Activated T-cell treated with anti-CD3 and anti-CD28 coated beads, Interleukin-2, amount 50 U/mL, for 48 hours (primary cell): ENCODE measurements around the gene NKG7.

ENCODE experiments used
- DNase-seq, 2 experiments: peaks; one replicate each; pipeline ENCODE4 v3.0.0-alpha.2; 2020

NKG7 gene

DNA sequence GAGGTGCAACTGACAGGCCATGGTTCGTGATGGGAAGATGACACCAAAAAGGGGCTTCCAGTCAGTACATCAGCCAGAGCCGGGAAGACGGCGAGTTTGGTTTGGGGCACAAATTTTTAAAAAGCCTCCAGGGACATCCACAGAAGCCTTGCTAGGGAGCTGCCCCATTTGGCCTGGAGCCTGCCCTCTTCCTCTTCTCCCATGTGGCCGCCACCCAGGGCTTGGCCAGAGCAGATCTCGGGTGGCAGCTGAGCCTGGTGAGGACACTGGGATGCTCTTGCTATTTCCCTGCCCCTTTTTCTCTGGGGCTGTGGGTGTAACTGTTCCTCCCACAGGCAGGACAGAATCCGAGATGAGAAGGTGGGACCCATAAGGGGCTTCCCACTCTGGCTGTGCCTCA is 14.5 kb downstream of the NKG7 start:
- DNase-seq: no peak

DNA sequence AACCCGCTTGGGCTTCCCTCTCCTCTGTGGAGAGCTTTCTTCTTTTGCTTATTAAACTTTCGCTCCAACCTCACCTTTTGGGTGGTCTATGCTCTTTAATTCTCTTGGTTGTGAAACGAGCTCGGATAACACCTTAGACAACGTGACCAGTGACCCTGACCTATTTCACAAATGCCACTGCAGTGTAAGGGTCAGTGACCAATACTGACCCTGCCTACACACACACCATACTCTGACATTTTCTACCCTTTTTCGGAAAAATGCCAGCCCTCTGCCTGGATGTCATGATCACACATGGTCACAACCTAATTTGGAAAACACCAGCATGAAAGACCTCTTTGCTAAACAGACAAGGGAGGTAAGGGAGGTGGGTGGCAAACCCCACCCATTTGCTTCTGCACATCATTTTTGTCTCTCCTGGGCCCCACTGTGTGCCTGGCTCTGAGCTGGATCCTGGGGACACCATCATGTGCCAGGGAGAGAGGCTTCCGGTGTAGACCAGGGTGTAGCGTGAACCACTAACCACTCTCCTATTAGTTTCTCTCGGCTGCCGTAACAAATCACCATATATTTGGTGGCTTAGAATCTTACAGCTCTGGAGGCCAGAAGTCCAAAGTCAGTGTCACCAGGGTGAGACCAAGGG is 16.2 kb downstream of the NKG7 start:
- no peak for DNase-seq

- DNase-seq: peak; percentile 48 to 50
These were observed 17.7 kb downstream of the NKG7 start for GRCh38 chr19:51354742-51355148.

DNA sequence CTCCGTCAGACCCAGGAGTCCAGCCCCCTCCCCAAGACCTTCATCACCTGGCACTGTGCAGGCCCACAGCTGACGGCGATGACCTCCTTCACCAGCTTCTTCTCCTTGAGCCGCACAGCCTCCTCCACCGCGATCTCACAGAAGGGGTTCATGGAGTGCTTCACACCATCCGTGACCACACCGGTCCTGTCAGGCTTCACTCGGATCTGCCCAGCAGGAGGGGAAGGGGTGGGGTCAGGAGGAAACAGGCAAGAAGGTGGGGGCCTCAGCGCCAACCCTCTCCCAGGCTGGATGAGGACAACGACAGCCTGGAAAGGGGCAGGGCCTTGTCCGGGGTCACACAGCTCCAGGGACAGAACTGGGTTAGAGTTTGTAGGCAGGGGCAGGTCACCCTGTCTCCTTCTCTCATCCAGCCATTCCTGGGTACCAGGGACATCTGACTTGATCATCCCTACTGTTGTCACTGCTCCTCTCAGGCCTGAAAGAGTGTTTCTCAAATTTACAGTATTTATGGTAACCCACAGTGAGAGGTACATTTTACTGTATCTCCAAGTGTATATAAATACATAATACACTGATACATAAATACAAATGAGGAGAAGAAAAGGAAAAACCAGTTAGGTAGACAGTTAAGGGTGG is 18.2 kb downstream of the NKG7 start:
- no peak for DNase-seq

GRCh38 chr19:51352783-51353360 is 19.6 kb downstream of the NKG7 start:
- no peak for DNase-seq

GRCh38 chr19:51351266-51351990 is 21.0 kb downstream of the NKG7 start:
- DNase-seq: no peak

GRCh38 chr19:51347209-51347928 is 25.1 kb downstream of the NKG7 start:
- no peak for DNase-seq

DNA sequence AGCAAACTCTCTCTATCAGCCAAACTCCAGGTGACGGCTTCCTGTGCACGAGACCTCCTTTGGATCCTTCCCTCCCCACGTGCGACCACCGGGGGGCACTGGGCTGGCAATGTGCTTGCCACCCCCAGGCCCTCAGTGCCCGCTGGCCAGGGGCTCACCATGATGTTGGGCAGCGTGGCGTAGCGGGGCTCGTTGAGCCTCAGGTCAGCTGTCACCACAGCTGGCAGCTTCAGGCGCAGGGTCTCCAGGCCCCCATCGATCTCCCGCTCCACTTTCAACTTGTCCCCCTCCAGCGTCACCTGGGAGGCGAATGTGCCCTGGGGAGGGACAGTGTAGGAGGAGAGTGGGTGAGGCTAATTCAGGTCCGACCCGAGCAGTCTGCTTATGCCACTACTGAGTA is 25.7 kb downstream of the NKG7 start:
- DNase-seq: no peak

DNA sequence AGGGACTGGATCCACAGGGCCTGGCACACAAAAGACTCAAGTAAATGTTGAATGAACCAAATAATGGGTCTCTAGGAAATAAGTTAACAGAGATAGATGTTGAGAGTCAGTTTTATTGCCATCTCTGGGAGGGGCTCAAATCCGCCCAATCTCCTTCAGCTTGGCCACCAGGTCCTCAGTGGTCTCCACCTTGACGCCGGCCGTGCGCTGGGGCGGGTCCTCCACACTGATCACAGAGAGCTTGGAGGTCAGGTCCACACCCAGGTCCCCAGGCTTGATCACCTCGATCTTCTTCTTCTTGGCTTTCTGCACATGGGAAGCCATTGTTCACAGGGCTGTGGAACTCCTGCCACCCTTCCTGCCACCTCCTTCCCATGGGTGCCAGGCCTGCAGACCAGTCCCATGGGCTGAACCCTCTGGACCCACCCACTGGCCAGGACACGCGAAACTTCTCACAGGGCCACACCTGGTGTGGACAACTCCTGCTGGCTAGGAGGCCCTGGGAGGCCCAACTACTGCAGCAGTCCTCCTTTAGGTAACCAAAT is 27.3 kb downstream of the NKG7 start:
- no peak for DNase-seq

DNA sequence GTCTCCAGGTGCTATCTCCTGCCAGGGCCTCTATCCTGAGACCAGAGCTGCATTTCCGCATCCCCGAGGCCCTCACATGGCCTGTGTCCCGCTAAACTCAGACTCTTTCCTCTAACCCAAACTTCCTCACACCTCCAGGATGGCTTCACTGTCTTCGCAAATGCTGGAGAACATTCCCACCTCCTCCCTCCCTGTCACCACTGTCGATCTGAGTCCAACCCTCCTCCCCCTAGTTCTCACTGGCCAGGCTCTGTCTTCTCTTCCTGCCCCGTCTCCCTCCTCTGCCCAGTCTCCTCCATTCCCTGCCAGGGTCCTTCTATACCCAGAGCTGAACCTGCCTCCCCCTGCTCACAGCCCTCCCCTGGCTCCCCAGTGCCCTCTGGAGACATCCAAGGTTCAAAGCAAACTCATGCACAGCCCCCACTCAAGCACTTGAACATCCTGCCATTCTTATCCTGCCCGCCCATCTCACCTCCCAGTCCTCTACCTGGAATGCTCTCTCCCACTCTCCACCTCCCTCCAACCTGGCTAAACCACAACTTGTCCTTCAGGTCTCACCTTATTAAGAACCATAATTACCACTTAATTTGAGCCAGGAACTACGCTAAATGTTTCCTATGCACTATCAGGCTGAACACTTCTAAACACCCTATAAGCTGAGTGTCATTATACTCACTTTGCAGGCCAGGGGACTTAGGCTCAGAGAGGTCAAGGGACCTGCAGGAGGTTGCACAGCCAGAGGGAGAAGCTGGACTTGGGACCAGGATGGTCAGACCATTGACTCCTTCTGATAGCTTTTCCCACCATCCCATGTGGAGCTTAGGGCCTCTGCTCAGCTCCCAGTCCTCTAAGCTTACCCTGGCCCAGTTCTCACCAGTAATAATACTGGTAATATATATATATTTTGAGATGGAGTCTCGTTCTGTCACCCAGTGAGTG is 29.6 kb downstream of the NKG7 start:
- DNase-seq: no peak

DNA sequence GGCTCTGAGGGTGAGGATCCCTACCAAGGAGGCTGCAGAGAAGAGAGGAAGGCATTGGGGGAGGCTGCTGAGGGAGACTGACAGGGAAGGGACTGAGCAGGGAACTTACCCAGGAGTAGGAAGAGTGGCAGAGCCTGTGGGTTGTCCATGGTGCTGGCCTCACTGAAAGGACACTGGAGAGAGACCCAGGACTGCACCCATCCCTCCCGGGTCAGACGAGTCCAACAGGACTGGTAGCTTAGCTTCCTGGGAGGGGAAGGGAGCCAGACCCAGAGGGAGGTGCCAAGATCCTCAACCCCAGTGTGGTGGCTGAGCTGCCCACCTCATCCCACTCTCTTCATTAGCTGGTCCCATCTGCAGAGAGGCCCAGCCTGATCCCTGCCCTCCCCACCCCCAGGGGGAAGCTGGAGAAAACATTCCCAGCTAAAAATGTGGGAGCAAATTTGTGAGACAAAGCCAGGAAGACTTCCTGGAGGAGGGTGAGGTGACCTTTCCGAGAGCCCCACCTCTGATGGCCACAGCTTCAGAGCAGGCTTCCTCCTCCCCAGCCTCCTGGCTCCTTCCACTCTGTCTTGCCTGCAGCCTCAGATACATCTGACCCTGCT is 30.4 kb downstream of the NKG7 start, which contains the start of gene VSIG10L:
VSIG10L (minus strand) TSS at position 164 of the 605 bp plus-strand sequence; CDS start at position 149, 15 bp downstream.
- no peak for DNase-seq

GRCh38 chr19:51341066-51341465 is 31.4 kb downstream of the NKG7 start:
- DNase-seq: no peak

DNA sequence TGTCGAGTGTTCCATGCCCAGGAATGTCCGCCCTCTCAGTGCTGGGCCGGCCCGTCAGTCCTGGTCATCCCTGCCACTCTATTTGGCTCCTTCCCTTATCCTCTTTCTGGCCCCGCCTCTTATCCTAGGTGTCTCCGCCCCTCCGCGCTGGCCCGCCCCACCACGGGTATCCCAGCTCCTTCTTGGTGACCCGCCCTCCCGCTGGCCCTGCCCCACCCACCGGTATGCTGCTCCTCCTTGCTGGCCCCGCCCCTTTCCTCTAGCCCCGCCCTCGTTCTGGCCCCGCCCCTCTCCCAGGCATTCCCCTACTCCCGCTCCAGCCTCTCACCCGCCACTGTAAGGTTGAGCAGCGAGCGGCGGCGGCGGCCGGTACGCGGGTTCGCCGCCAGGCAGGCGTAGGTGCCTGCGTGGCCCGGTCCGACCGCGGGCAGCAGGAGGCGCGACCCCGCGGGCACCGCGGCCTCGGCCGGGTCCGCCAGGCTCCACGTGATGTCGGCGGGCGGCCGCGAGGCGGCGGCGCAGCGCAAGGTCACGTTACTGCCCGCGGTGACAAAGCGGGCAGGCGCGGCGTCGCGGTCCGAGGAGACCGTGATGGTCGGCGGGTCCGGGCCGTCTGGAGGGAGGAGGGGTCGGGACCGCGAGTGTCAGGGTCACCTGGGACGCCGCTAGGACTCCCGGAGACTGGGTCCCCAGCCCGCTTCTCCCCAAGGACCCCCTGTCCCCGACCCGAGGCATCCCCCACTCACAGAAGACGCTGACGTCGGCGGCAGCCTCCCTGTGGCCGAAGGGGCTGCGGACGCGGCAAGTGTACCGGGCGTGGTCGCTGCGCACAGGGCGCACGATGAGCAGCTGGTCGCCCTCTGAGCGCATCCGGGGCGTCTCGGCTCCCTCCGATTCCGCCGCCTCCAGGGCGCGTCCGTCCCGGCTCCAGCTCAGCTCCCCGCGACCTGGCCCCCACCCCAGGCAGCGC is 32.5 kb downstream of the NKG7 start:
- DNase-seq: peak; percentile 99

DNA sequence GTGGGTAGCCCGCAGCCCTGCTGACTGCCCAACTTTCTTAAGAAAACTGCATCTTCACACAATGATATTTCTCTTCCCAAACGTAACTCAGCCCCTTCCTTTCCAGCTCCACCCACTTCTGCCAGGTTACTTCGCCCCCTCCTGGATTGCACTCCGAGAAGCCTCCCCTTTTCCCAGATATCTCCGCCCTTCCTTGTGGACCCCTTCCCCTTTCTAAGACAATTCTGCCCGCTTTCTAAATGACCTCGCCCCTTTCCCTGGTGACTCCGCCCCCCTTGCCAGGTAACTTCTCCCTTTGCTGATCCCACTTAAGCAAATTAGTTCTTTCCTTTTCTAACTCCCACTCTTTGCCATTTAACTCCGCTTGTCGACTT is 33.2 kb downstream of the NKG7 start:
- no peak for DNase-seq

DNA sequence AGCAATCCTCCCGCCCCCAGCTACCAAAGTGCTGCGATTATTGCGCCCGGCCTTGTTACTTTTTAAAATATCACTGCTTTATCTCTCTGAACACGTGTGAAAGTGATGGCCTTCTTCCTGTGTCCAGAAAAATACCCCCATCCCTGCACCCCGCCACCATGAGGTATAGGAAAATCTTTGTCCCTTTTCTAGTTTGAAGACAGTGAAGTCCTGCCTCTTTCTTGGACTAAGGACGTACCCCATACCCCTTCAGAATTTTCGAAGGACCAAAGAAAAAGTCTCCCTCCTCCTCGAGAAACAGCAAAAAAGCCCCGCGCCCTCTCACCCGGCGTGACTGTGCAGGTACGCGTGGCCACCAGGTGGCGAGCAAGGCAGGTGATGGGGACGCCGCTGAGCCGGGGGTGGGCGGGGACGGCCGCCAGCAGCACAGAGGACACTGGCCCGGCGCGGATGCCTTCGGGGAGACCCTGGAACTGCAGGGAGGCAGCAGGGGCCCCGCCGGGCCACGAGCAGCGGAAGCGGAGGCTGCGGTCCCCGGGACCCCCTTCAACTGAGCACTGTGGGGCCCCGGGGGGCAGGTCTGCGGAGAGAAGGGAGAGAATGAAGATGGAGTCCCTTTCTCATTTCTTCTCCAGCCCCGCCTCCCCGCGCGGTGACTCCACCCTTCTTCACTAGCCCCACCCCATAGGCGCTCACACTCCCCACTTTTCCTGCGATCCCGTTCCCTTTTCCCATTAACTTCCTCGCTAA is 33.7 kb downstream of the NKG7 start:
- DNase-seq: peak; percentile 95

DNA sequence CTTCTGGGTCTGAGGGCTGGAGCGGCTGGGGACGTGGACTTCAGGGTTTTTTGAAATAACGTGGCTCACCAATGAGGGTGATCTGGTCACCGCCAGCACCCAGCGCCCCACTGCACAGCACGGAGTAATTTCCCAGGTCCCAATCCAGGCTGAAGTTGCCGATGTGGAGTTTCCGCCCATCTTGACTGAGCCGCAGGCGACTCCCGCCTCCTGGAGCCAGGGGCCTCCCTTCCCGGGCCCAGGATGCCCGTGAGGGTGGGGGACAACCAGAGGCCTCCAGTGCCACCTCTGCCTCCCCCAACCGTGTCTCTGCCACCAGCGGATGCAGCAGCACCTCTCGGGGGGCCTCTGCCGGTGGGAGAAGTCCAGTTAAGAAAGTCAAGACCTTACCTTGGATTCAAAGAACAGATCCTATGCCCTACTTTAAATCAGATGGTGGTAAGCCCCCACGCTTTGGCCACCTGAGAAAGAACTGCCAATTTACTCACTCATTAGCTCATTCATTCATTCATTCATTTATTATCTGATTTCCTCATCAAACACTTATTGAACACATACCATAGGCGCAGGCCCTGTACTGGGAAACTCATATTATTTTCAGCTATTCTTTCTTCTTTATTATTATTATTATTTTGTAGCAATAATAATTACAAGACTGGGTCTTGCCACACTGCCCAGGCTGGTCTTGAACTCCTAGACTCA is 34.4 kb downstream of the NKG7 start:
- no peak for DNase-seq

GRCh38 chr19:51337141-51337860 is 35.2 kb downstream of the NKG7 start:
- no peak for DNase-seq
